HG02759 (cell line): Measurements from ENCODE around the gene TARP.
"Not testable (repeated sequence)": the region's sequence is repeated elsewhere in the genome, so short reads cannot be mapped to it uniquely, and the experiment has no call there.

Experiments used
- ATAC-seq: cut with Tn5 transposase; IDR thresholded peaks from one replicate; pipeline ENCODE4 v1.9.1; 2021; ENCODE audit warnings: mild to moderate bottlenecking, moderate library complexity; ENCODE audit not compliant: unreplicated experiment

Gene TARP

GRCh38 chr7:38262545-38262944 is 10.9 kb downstream of the TARP start:
- no peak for ATAC-seq

GRCh38 chr7:38262026-38262425 is 11.4 kb downstream of the TARP start:
- not testable (repeated sequence) for ATAC-seq

GRCh38 chr7:38261601-38262000 is 11.8 kb downstream of the TARP start:
- not testable (repeated sequence) for ATAC-seq

DNA sequence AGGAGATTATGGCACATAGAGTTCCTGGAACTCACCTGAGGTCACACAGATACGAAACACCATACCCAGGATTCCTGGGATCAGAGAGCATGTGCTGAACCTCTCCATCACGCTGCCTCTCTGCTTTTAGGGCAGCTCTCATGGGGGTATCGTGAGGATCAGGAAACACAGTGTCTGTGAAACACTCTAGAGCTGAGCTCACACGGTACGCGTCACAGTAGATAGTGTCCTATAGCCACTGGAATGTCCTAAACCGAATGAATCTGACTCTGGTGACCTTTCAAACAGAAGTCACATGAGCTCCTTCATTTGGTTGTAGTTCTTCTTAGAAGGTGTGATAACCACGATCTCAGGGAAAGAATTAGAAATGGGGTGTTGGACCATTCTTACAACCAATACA is 14.3 kb downstream of the TARP start:
- not testable (repeated sequence) for ATAC-seq

DNA sequence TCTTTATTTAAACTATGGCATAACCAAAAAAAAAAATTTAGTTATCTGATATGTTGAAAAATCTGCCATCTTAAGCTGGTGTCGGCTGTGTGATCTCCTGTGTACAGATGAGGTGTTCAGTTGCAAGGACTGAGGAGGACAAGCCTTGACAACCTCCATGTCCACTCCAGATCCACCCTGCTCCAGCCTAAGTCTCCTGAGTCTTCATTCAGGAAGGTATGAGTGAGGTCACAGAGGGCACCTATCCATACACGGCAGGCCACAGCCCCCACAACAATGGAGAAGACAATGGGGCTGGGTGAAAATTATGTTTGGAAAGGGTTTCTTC is 16.1 kb downstream of the TARP start:
- ATAC-seq = no peak

GRCh38 chr7:38249849-38250248 is 23.6 kb downstream of the TARP start:
- not testable (repeated sequence) for ATAC-seq

- no peak for ATAC-seq
Observed at GRCh38 chr7:38248069-38248567, 25.3 kb downstream of the TARP start.

GRCh38 chr7:38245409-38245977 is 27.9 kb downstream of the TARP start:
- ATAC-seq = no peak

- ATAC-seq = no peak
Observed at GRCh38 chr7:38244516-38244915, 28.9 kb downstream of the TARP start.

DNA sequence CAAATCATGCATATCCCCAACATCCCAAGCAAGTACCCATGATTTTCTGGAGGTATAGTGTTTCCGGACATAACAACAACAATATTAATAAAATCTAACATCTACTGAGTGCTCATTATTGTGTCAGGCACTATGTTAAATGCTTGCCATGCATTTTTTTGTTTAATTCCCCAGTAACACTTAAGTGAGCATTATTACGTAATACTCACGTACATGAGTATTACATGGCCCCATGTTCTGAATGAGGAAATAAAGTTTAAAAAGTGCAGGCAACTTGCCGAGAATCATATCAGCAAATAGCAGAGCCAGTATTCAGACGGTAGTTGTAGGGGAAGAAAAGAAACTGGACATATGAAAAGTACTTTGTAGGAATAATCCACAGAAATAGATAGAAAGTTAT is 30.1 kb downstream of the TARP start:
- ATAC-seq = not testable (repeated sequence)

DNA sequence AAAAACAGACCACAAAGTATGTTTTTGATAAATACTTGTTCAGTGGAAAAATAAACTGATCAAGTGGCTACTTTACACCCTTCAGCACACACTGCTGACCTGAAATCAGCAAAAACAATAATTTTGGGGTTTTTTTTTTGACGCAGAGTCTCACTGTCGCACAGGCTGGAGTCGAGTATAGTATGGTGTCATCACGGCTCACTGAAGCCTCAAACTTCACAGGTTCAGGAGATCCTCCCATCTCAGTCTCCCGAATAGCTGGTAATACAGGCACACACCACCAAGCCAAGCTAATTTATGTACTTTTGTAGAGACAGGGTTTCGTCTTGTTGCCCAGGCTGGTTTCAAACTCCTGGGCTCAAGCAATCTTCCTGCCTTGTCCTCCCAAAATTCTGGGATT is 30.6 kb downstream of the TARP start:
- ATAC-seq = no peak

GRCh38 chr7:38241071-38241470 is 32.4 kb downstream of the TARP start:
- ATAC-seq = no peak

DNA sequence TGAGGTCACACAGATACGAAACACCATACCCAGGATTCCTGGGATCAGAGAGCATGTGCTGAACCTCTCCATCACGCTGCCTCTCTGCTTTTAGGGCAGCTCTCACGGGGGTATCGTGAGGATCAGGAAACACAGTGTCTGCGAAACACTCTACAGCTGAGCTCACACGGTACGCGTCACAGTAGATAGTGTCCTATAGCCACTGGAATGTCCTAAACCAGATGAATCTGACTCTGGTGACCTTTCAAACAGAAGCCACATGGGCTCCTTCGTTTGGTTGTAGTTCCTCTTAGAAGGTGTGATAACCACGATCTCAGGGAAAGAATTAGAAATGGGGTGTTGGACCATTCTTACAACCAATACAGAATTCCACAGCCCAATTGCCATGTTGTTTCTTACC is 34.3 kb downstream of the TARP start:
- ATAC-seq = not testable (repeated sequence)

- no peak for ATAC-seq
Observed at GRCh38 chr7:38235606-38236005, 37.8 kb downstream of the TARP start.

DNA sequence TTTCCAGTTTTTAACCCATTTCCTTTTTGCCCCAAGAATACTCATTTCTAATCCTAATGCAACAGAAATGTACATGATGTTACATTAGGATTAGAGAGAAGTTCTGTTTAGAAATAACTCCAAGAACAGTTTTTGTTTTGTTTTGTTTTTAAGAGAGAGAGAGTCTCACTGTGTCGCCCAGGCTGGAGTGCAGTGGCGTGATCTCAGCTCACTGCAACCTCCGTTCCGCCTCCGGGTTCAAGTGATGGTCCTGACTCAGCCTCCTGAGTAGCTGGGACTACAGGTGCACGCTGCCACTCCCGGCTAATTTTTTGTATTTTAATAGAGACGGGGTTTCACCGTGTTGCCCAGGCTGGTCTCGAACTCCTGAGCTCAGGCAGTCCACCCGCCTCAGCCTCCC is 38.7 kb downstream of the TARP start:
- not testable (repeated sequence) for ATAC-seq

DNA sequence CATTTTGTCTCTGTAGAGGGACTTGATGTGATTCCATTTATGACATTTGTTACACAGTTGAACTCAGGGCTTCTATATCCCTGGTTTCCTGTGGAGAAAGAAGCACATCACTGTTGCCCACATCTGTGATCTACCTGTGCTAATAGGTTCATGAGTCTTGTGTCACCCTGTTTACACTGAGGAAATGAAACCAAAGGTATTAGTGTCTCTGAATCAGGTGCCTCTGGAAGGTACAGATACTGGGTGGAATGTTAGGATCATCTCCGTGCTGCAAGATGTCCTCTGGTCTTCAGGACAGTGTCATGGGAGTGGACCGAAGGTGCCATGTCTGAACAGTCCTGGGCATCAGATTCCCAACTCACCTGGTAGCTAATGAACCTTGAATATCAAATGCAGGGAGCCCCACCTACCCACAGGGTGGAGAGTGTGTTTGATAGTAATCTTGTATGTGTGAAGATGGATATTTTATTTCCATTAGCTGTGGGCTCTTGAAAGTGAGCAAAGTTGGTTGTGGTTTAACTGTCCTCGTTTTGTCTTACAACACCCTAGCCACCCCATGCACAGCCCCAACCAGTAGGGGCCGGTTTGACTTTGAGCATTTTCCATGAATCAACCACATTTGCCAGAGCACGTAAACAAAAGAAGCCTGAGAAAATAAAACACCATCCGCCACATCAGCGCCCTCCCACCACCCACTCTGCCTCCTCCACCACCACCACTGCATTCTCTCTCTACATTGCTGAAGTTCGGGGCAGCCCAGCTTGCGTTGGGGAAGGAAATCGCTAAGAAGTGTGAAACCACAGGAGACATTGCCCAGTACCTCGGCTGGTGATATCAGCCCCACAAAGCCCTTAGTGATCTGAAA is 40.7 kb downstream of the TARP start:
- ATAC-seq = peak; percentile 86

- no peak for ATAC-seq
Observed at GRCh38 chr7:38229884-38230642, 43.4 kb downstream of the TARP start.

- ATAC-seq = no peak
Observed at GRCh38 chr7:38229386-38229785, 44.0 kb downstream of the TARP start.

DNA sequence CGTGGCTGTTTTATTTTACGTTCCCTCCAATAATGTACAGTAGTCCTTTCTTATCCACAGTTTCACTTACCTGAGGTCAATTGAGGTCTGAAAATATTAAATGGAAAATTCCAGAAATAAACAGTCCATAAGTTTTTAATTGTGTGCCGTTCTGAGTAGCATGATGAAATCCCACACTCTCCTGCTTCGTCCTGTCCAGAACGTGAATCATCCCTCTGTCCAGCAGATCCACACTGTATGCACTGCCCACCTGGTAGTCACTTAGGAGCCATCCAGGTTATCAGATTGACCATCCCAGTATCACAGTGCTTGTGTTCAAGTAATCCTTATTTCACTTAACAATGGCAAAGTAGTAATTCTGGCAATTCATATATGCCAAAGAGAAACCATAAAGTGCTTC is 49.0 kb downstream of the TARP start:
- no peak for ATAC-seq

- no peak for ATAC-seq
Observed at GRCh38 chr7:38223306-38223705, 50.1 kb downstream of the TARP start.

GRCh38 chr7:38222481-38223096 is 50.8 kb downstream of the TARP start:
- ATAC-seq = no peak
